GM23338 (cell line): ENCODE results near the gene CADPS2. TPM values are rescaled to one million over a fixed set of nuclear protein-coding genes. Genes with fewer than 3 reads are reported as not detected.

Experiments
- ATAC-seq: fragments of 200-7000 bp; cut with Tn5 transposase; 3 replicates; pipeline ENCODE4 v1.9.1; 2020
- DNase-seq: peaks from one replicate; pipeline ENCODE4 v3.0.0-alpha.2; 2015; ENCODE audit warnings: low spot score
- H2AFZ ChIP-seq: fragments of 200-600 bp; sonication (generic); 2 replicates; pipeline ENCODE4 v1.8.0; 2016; ENCODE audit warnings: antibody characterized with exemption, mild to moderate bottlenecking, moderate library complexity
- H3F3A ChIP-seq: fragments of 200-600 bp; sonication (generic); replicated peaks from 2 replicates; pipeline ENCODE4 v1.8.0; 2017; ENCODE audit warnings: antibody characterized with exemption, mixed run types, low read depth
- H3K27ac ChIP-seq: fragments of 200-600 bp; sonication (generic); 2 replicates; pipeline ENCODE4 v1.6.1; 2016; ENCODE audit warnings: low read depth
- H3K27me3 ChIP-seq: fragments of 200-600 bp; sonication (generic); 2 replicates; pipeline ENCODE4 v1.8.0; 2016; ENCODE audit warnings: mild to moderate bottlenecking, mixed run types, moderate library complexity; ENCODE audit not compliant: insufficient read depth
- H3K36me3 ChIP-seq: fragments of 200-600 bp; sonication (generic); 2 replicates; pipeline ENCODE4 v1.8.0; 2016; ENCODE audit warnings: mild to moderate bottlenecking; ENCODE audit not compliant: insufficient read depth
- H3K4me1 ChIP-seq: fragments of 200-600 bp; sonication (generic); 2 replicates; pipeline ENCODE4 v1.8.0; 2016; ENCODE audit warnings: mild to moderate bottlenecking, moderate library complexity; ENCODE audit not compliant: insufficient read depth
- H3K4me2 ChIP-seq: fragments of 200-600 bp; sonication (generic); 2 replicates; pipeline ENCODE4 v1.7.1; 2017; ENCODE audit warnings: mixed run types
- H3K4me3 ChIP-seq: fragments of 200-600 bp; sonication (generic); 2 replicates; pipeline ENCODE4 v1.6.1; 2016; ENCODE audit warnings: mixed run types
- H3K79me2 ChIP-seq: fragments of 200-600 bp; sonication (generic); replicated peaks from 2 replicates; pipeline ENCODE4 v1.8.0; 2017; ENCODE audit warnings: mild to moderate bottlenecking; ENCODE audit not compliant: insufficient read depth
- H3K9me2 ChIP-seq: fragments of 200-600 bp; sonication (generic); 2 replicates; pipeline ENCODE4 v1.8.0; 2017; ENCODE audit not compliant: insufficient read depth
- H4K20me1 ChIP-seq: fragments of 200-600 bp; sonication (generic); replicated peaks from 2 replicates; pipeline ENCODE4 v1.8.0; 2017; ENCODE audit warnings: mild to moderate bottlenecking; ENCODE audit not compliant: insufficient read depth
- H3K27ac Mint-ChIP-seq: 2 replicates; pipeline ENCODE4 v1.8.0; 2020; ENCODE audit warnings: inconsistent platforms, mild to moderate bottlenecking, moderate library complexity, mixed read lengths
- H3K27me3 Mint-ChIP-seq: 3 replicates; pipeline ENCODE4 v1.8.0; 2022; ENCODE audit warnings: low read depth, mild to moderate bottlenecking, moderate library complexity, mixed read lengths, inconsistent platforms; ENCODE audit not compliant: insufficient read depth, poor library complexity
- H3K36me3 Mint-ChIP-seq: 3 replicates; pipeline ENCODE4 v1.8.0; 2021; ENCODE audit warnings: low read depth, mild to moderate bottlenecking, inconsistent platforms, moderate library complexity, mixed read lengths
- H3K4me1 Mint-ChIP-seq: 3 replicates; pipeline ENCODE4 v1.8.0; 2020; ENCODE audit warnings: mild to moderate bottlenecking, inconsistent platforms, mixed read lengths
- H3K4me3 Mint-ChIP-seq: 3 replicates; pipeline ENCODE4 v1.8.0; 2021; ENCODE audit warnings: moderate library complexity, mild to moderate bottlenecking, inconsistent platforms, mixed read lengths
- H3K9me3 Mint-ChIP-seq: 3 replicates; pipeline ENCODE4 v1.8.0; 2020; ENCODE audit warnings: moderate library complexity, mild to moderate bottlenecking, inconsistent platforms, mixed read lengths
- CREB1 ChIP-seq: fragments of 250-450 bp; sonication (Bioruptor Pico); IDR thresholded peaks from 2 replicates; pipeline ENCODE4 v1.5.0; 2020; ENCODE audit warnings: low read depth, mild to moderate bottlenecking, moderate library complexity
- EZH2phosphoT487 ChIP-seq: fragments of 200-600 bp; sonication (generic); IDR thresholded peaks from one replicate; pipeline ENCODE4 v1.8.1; 2018; ENCODE audit warnings: antibody characterized with exemption; ENCODE audit not compliant: unreplicated experiment
- JUNB ChIP-seq: IDR thresholded peaks from one replicate; pipeline ENCODE4 v1.6.1; 2016; ENCODE audit warnings: antibody characterized with exemption; ENCODE audit not compliant: unreplicated experiment
- NANOG ChIP-seq: IDR thresholded peaks from 2 replicates; pipeline ENCODE4 v1.6.1; 2016; ENCODE audit warnings: antibody characterized with exemption, borderline replicate concordance
- POLR2AphosphoS5 ChIP-seq: IDR thresholded peaks from 2 replicates; pipeline ENCODE4 v1.6.1; 2016; ENCODE audit warnings: antibody characterized with exemption, low read depth
- REST ChIP-seq: IDR thresholded peaks from one replicate; pipeline ENCODE4 v1.6.1; 2018; ENCODE audit warnings: antibody characterized with exemption; ENCODE audit not compliant: unreplicated experiment
- STAT1 ChIP-seq: IDR thresholded peaks from one replicate; pipeline ENCODE4 v1.6.1; 2016; ENCODE audit warnings: antibody characterized with exemption; ENCODE audit not compliant: unreplicated experiment
- ZNF114 ChIP-seq: fragments of 250-450 bp; sonication (Bioruptor Pico); IDR thresholded peaks from 2 replicates; pipeline ENCODE4 v1.5.0; 2020; ENCODE audit warnings: mild to moderate bottlenecking, moderate library complexity
- ZNF331 ChIP-seq: fragments of 250-450 bp; sonication (Bioruptor Pico); IDR thresholded peaks from 2 replicates; pipeline ENCODE4 v1.5.0; 2020; ENCODE audit warnings: low read depth, mild to moderate bottlenecking, moderate library complexity
- polyA plus RNA-seq: library from polyadenylated mRNA; unstranded; fragments of >200 nt; fragmentation: Nextera tagmentation; extraction: Ambion mirVana; gene quantifications from 2 replicates; pipeline ENCODE4 v1.2.1, GENCODE V29; 2016
- total RNA-seq: library from RNA; depleted of rRNA; stranded (reverse); fragments of >200 nt; shearing (Covaris generic); gene quantifications from 2 replicates; pipeline ENCODE4 v1.2.3, GENCODE V29; 2014
- TF ChIP-seq, protein P1 (sequence below): IDR thresholded peaks from 2 replicates; pipeline ENCODE4 v1.6.1; 2016; ENCODE audit warnings: antibody characterized with exemption
- TF ChIP-seq, protein P2 (sequence below), 2 experiments: fragments of 200-600 bp in 1 of 2; sonication (generic) in 1 of 2; conservative IDR thresholded peaks; 2 replicates each; pipeline versions ENCODE4 v1.5.1 to v1.6.1; 2016 to 2017; ENCODE audit warnings: antibody characterized with exemption in 2 of 2, low read depth in 2 of 2, mild to moderate bottlenecking in 2 of 2, moderate library complexity in 1 of 2

The CADPS2 gene
- total and polyA plus RNA-seq, 2 experiments from 2014 or later = 16.3 to 36.9 TPM

DNA sequence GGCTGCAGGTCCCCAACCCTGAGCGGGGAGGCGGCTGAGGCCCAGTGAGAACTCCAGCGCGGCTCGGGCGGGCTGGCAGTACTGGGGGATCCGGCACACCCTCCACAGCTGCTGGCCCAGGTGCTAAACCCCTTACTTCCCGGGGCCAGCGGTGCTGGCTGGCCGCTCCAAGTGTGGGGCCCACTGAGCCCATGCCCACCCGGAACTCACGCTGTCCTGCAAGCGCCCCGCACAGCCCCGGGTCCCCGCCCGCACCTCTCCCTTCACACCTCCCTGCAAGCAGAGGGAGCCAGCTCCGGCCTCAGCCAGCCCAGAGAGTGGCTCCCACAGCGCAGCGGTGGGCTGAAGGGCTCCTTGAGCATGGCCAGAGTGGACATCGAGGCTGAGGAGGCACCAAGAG, 212.3 kb downstream of the CADPS2 start:
- H3K27me3 ChIP-seq = no peaks in the 10 kb centered on the region
- H2AFZ ChIP-seq = no peak overlapping the region
- no peaks in the 10 kb centered on the region for H4K20me1 ChIP-seq
- TF ChIP-seq ZNF331 (CRISPR knock-in tag) = no peak
- TF ChIP-seq, protein P1, sequence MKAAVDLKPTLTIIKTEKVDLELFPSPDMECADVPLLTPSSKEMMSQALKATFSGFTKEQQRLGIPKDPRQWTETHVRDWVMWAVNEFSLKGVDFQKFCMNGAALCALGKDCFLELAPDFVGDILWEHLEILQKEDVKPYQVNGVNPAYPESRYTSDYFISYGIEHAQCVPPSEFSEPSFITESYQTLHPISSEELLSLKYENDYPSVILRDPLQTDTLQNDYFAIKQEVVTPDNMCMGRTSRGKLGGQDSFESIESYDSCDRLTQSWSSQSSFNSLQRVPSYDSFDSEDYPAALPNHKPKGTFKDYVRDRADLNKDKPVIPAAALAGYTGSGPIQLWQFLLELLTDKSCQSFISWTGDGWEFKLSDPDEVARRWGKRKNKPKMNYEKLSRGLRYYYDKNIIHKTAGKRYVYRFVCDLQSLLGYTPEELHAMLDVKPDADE = no peak
- no peak for TF ChIP-seq EZH2phosphoT487
- no peak for TF ChIP-seq JUNB
- H3K36me3 ChIP-seq = no peaks in the 10 kb centered on the region
- no peaks in the 10 kb centered on the region for H3F3A ChIP-seq
- no peak for ATAC-seq
- H3K4me3 ChIP-seq = no peak overlapping the region
- H3K4me1 Mint-ChIP-seq = peaks cover 49% of the 10 kb centered on the region
- H3K4me2 ChIP-seq = no peak overlapping the region
- no peak overlapping the region for H3K27ac Mint-ChIP-seq
- H3K9me2 ChIP-seq = peaks cover 16% of the 10 kb centered on the region
- no peak overlapping the region for H3K27ac ChIP-seq
- no peak for DNase-seq
- H3K9me3 Mint-ChIP-seq = peaks cover 8% of the 10 kb centered on the region; the same call in 2 of the 3 replicates
- H3K4me1 ChIP-seq = peaks cover 35% of the 10 kb centered on the region
- H3K79me2 ChIP-seq = no peaks in the 10 kb centered on the region
- H3K4me3 Mint-ChIP-seq = no peak overlapping the region
- peaks cover 3% of the 10 kb centered on the region for H3K27me3 Mint-ChIP-seq
- H3K36me3 Mint-ChIP-seq = peaks cover 31% of the 10 kb centered on the region

- Histone ChIP-seq H3K9me2 (peaks cover 20% of the 10 kb centered on the region), H4K20me1 (no peaks in the 10 kb centered on the region), H3K4me3 (no peak overlapping the region), H3K27ac (no peak overlapping the region), H3K79me2 (no peaks in the 10 kb centered on the region), H3K4me1 (peaks cover 22% of the 10 kb centered on the region), H3F3A (no peaks in the 10 kb centered on the region), H2AFZ (no peak overlapping the region), H3K36me3 (no peaks in the 10 kb centered on the region), H3K27me3 (no peaks in the 10 kb centered on the region), H3K4me2 (no peak overlapping the region)
- peaks cover 33% of the 10 kb centered on the region for H3K36me3 Mint-ChIP-seq
- TF ChIP-seq NANOG (no peak), POLR2AphosphoS5 (no peak), STAT1 (no peak), CREB1 (CRISPR knock-in tag) (no peak), JUNB (no peak), EZH2phosphoT487 (no peak), REST (no peak), ZNF114 (CRISPR knock-in tag) (no peak)
- TF ChIP-seq, protein P2, sequence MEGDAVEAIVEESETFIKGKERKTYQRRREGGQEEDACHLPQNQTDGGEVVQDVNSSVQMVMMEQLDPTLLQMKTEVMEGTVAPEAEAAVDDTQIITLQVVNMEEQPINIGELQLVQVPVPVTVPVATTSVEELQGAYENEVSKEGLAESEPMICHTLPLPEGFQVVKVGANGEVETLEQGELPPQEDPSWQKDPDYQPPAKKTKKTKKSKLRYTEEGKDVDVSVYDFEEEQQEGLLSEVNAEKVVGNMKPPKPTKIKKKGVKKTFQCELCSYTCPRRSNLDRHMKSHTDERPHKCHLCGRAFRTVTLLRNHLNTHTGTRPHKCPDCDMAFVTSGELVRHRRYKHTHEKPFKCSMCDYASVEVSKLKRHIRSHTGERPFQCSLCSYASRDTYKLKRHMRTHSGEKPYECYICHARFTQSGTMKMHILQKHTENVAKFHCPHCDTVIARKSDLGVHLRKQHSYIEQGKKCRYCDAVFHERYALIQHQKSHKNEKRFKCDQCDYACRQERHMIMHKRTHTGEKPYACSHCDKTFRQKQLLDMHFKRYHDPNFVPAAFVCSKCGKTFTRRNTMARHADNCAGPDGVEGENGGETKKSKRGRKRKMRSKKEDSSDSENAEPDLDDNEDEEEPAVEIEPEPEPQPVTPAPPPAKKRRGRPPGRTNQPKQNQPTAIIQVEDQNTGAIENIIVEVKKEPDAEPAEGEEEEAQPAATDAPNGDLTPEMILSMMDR (conservative IDR thresholded peaks at IDR 0.05; ENCODE audit: low read depth in 2 of 2) = no peak
- peaks cover 8% of the 10 kb centered on the region; the same call in 2 of the 3 replicates for H3K9me3 Mint-ChIP-seq
- peaks cover 36% of the 10 kb centered on the region for H3K4me1 Mint-ChIP-seq
- ATAC-seq (no peak), DNase-seq (no peak)
- H3K27ac Mint-ChIP-seq = no peak overlapping the region
- no peak overlapping the region for H3K4me3 Mint-ChIP-seq
- peaks cover 3% of the 10 kb centered on the region for H3K27me3 Mint-ChIP-seq
Measured at GRCh38 chr7:122672536-122672935, 213.7 kb downstream of the CADPS2 start.
